D721Med (cell line): Measurements from ENCODE around the gene ANKHD1.

ENCODE experiments used
- DNase-seq: peaks from one replicate; pipeline ENCODE4 v3.0.0; 2011; ENCODE audit warnings: low spot score; ENCODE audit not compliant: insufficient read length
- FAIRE-seq: peaks from 2 replicates; lab custom pipeline; 2011; peaks lifted over from hg19 to GRCh38; lab: Jason Lieb, UNC
- CTCF ChIP-seq: IDR thresholded peaks from 2 replicates; pipeline ENCODE4 v1.5.1; 2012; ENCODE audit warnings: mild to moderate bottlenecking, control low read depth; ENCODE audit not compliant: insufficient read depth; ENCODE audit errors: missing control alignments

The ANKHD1 gene

GRCh38 chr5:140568443-140569063 is 166.9 kb downstream of the ANKHD1 start:
- no peak for TF ChIP-seq CTCF
- DNase-seq: no peak
- no peak for FAIRE-seq

GRCh38 chr5:140569197-140569596 is 167.6 kb downstream of the ANKHD1 start:
- TF ChIP-seq CTCF: no peak
- FAIRE-seq: no peak
- no peak for DNase-seq

GRCh38 chr5:140570058-140570457 is 168.4 kb downstream of the ANKHD1 start:
- DNase-seq (no peak), FAIRE-seq (no peak)
- no peak for TF ChIP-seq CTCF

GRCh38 chr5:140570488-140570887 is 168.9 kb downstream of the ANKHD1 start:
- DNase-seq (no peak), FAIRE-seq (no peak)
- no peak for TF ChIP-seq CTCF

- no peak for TF ChIP-seq CTCF
- DNase-seq (no peak), FAIRE-seq (no peak)
These were observed 169.5 kb downstream of the ANKHD1 start for GRCh38 chr5:140571105-140571504.

- FAIRE-seq (no peak), DNase-seq (no peak)
- TF ChIP-seq CTCF: no peak
These were observed 172.1 kb downstream of the ANKHD1 start for GRCh38 chr5:140573683-140574082.

GRCh38 chr5:140574165-140574564 is 172.5 kb downstream of the ANKHD1 start:
- FAIRE-seq (no peak), DNase-seq (no peak)
- no peak for TF ChIP-seq CTCF
